NCI-H748 treated with DMSO at 0.1 percent for 48 hours (cell line): ENCODE measurements around the gene RASD1.
A peak's percentile ranks its signal among the peaks of the same experiment; 100 is the strongest.

Experiments
- DNase-seq: peaks from one replicate; lab custom pipeline; 2025; lab: John Stamatoyannopoulos, UW

RASD1 gene

DNA sequence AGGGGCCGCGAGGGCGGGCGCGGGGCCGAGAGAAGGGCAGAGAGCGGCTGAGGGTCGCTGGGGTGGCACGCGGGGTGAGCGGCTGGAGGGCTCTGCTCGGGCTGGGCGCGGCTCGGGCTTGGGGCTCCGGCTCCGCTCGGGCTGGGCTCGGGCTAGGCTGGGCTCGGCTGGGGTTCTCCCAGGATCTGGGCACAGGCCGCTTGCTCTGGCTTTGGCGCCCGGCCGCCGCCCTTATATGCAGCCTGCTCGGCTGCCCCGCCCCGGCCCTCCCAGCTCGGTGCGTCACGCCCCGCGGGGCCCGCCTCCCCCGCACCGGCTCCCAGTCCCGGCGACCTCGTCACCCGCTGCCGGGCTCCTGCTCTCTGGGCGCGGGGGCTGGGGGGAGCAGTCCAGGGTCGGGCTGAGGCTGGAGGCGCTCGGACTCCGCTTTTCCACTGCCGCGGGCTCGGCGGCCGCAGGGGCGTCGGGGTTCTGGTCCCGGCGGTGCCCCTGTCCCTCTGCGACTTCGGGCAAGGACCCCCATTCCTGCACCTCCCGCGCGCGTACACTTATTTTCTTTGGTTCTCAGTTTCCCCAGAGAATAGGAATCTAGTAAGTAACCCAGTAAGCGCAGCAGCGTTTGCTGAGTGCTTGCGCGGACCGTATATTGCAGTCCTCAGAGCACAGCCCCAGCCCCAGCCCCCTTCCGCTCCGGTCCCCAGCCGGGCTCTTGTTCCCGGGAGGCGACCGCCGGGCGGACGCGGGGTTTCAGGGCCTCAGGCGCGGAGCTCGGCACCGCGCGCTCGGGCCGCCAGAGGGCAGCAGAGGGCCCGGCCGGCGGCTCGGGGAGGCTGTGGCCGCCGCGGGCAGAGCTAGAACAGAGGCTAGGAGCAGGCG is at the start of gene RASD1:
RASD1 (minus strand) TSS at position 207 of the 876 bp plus-strand sequence. CDS start 214 bp downstream, outside the sequence.
- peak; percentile 76 for DNase-seq

GRCh38 chr17:17545984-17546383 is 49.8 kb upstream of the RASD1 start:
- no peak for DNase-seq

GRCh38 chr17:17545031-17545820 is 49.0 kb upstream of the RASD1 start:
- DNase-seq: no peak

DNA sequence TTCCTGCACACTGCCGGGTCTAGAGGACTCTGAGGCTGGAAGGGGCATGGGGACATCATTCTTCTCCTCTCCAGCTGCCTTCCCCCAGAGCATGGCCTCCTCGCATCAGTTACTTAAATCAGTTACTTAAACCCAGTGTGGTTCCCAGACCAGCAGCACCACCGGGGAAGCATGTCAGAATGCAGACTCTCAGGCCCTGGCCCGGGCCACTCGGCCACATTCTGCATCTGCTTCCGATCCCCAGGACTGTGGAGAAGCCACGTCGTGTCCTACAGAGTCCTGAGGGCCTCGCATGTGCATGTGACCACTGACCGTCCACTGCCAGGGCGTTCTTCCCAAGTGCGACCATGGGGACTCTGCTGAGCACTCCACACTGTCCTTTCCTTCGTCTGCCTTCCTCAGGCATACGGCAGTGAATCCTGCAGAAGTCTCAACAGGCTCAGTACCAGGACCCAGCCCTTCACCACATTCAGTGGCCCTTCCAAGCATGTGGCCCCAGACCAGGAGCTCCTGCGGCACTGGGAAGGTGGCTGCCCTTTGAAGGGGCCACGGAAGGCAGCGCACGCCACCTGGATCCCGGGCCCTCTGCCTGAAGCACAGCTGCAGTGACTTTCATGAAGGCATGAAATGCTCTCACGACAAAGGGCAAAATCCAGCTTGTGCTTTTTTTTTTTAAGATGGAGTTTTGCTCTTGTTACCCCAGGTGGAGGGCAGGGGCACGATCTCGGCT is 46.9 kb upstream of the RASD1 start:
- no peak for DNase-seq

- DNase-seq: no peak
Measured at GRCh38 chr17:17541640-17542001, 45.4 kb upstream of the RASD1 start.

DNA sequence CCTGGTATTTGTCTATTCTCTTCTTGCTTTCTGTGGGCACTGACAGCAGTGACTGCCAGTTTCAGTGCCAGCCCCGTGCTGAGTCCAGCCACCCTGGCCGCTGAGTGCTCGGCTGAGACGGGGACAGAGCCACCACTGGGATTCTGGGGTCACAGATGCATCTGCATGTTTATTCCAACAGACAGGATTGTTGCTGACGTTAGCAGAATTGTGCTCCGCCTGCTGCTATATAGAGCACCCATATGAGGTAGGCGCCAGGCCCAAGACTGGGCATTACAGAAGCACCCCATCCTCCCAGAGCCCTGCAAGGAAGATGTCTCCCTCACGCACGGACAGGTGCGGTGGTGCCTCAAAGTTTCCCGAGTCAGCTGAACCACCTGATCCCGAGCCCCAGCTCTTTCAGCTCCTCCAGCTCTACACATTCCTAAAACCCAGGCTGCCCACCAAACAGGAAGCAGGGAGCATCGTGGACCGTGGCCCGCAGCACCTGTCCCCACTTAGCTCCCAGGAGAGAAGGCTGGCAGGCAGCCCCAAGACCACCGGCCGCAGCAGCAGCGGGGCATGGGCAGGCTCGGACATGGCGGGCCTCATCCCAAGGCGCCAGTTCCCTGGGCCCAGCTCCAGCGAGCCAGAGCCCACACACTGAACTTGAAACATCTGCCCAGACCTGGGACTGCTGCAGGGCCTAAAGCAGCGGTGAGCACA is 44.9 kb upstream of the RASD1 start:
- no peak for DNase-seq

DNA sequence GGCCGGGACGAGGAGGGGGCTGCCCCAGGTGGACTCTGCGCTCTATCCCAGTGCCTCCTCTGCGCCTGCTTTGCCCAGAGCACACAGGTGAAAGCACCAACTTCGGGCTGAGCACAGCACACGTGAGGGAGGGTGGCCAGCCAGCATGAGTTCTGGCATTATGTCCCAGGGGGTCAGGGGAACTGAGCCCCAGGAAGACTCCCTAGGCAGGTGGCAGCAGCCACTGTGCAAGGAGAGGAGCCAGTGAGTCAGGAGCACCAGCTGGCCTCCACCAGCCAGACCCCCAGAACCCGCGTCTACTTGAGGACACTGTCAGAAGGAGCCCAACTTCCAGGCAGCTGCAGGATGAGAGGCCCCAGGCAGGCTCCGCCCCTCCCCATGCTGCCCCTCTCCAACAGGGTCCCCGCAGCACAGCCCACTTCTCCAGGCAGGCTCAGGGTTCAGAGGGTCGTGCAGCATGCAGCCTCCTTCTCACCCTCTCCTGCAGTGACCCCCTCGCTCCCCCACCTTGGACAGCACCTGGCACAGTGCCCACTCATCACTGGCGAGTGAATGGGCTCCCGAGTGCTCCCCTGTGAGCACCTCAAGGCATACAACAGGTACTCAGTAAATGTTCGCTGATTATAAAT is 44.2 kb upstream of the RASD1 start:
- DNase-seq: no peak

DNA sequence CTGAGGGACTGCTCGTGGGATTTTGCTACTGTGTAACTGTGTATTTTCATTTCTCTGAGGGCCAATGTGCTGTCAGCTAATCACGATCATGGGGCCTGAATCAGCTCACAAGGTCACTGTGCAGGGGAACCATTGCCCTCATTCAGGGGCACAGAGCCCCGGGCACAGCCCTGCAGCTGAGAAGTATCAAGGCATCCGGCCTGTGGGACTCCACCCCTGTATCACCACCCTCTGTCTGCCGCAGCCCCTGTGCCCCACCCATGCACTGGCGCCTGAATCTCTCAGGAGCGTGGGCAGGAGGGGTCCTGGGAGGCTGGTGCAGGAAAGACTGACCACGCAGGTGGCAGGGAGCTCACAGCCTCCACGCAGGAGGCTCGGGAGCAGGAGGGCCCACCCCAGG is 43.4 kb upstream of the RASD1 start:
- DNase-seq: peak; percentile 27

DNA sequence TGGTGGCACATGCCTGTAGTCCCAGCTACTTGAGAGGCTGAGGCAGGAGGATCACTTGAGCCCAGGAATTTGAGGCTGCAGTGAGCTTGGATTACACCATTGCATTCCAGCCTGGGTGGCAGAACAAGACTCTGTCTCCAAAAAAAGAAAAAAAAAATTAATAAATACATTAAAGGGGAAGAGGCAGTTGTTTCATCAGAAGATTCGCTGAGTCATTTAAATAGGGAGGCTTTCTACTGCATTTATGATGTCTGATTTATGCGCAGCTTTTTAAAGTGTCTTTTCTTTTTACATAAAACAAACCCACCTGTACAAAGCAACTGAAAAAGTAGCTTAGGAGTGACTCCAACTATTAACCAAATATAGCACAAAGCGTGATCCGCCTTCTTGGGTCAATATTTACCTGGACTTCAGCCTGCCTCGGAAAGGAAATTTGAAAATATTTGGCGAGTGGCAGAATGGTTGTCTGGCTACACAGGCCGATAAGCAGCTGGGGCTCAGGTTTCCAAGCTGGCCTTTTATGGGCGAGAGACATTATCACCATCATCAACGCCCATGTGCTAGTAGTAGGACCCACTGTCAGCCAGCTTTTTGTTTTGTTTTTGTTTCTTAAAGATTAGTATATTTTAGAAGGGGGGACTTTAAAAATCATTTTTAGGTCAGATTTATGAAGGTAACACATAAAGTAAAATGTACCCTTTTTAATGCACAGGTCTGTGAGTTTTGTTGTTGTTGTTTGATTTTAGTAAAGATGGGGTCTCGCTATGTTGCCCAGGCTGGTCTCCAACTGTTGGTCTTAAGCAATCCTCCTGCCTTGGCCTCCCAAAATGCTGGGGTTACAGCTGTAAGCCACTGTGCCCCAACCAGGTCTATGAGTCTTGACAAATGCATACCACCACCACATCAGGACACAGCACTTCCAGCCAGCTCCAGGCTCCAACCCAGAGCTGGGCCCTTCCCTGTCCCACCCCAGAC is 42.5 kb upstream of the RASD1 start:
- DNase-seq: peak; percentile 100

GRCh38 chr17:17537311-17538099 is 41.3 kb upstream of the RASD1 start:
- DNase-seq: no peak

DNA sequence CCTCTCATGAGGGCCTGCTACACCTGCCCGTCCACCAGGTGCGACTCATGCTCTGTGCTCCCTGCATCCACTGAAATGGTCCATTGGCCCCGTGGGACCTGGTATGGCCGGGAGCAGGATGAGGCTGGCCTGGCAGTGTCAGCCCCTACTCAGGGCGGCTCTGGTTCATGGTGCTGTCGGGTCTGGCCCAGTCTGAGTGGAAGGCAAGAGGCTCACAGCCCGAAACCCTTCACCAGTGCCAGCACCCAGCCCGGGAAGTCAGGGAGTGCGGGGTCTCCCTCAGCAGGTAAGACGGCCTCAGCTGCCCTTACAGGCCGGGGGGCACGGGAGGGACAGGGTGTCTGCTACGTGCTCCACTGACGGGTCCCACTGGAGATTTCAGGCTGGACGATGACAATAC is 40.5 kb upstream of the RASD1 start:
- DNase-seq: no peak

GRCh38 chr17:17535957-17536356 is 39.8 kb upstream of the RASD1 start:
- no peak for DNase-seq

GRCh38 chr17:17533901-17534441 is 37.8 kb upstream of the RASD1 start:
- peak; percentile 93 for DNase-seq

DNA sequence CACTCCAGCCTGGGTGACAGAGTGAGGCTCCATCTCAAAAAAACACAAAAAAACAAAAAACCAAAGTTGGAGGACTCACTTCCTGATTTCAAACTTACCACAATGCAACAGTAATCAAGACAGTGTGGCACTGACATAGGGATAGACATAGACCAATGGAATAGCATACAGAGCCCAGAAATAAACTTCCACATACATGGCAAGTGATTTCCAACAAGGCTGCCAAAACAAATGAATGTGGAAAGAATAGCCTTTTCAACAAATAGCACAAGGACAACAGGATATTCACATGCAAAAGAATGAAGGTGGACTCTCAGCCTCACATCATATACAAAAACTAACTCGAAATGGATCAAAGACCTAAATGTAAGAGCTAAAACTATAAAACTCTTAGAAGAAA is 36.8 kb upstream of the RASD1 start:
- DNase-seq: no peak

DNA sequence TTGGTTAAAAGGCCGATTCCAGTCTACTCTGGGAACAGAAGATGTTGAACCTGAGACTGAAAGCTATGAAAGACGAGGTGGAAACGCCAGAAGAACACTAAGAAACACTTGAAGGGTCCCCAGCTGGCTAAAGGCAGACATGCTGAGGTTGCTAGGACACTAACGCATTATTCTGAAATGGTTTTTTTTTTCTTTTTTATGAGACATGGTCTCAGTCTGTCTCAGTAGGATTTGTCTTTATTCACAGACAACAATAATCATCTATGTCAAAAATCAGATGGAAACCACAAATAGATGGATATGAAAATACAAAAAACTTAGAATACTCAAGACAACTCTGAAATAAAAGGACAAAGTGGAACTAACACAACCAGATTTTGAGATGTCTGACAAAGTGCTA is 35.0 kb upstream of the RASD1 start:
- DNase-seq: no peak

GRCh38 chr17:17528696-17529652 is 32.8 kb upstream of the RASD1 start:
- DNase-seq: no peak

- no peak for DNase-seq
Measured at GRCh38 chr17:17527956-17528500, 31.8 kb upstream of the RASD1 start.

GRCh38 chr17:17527534-17527933 is 31.3 kb upstream of the RASD1 start:
- DNase-seq: no peak
